Astrocyte (in vitro differentiated cells and primary cell): ENCODE data around the gene NUDT16L1.

ENCODE experiments used
- CTCF ChIP-seq: IDR thresholded peaks from 2 replicates; pipeline ENCODE4 v1.5.1; 2011; ENCODE audit warnings: low read depth, mild to moderate bottlenecking, inconsistent platforms, low read length, moderate library complexity; ENCODE audit not compliant: insufficient read depth
- EZH2 ChIP-seq: IDR thresholded peaks from 2 replicates; pipeline ENCODE4 v1.6.1; 2012; ENCODE audit warnings: mild to moderate bottlenecking, low read length, inconsistent platforms; ENCODE audit not compliant: insufficient read depth

GRCh38 chr16:4651827-4652226 is 41.5 kb upstream of the NUDT16L1 start:
- TF ChIP-seq CTCF (no peak), EZH2 (no peak)
